Naive thymus-derived CD4-positive, alpha-beta T cell (primary cell): ENCODE data around the gene LTB4R. TPM values are rescaled to one million over a fixed set of nuclear protein-coding genes. Genes with fewer than 3 reads are reported as not detected.

Experiments
- ATAC-seq: fragments of 150-1000 bp; cut with Tn5 transposase; 2 replicates; pipeline ENCODE4 v1.10.0; 2021; ENCODE audit warnings: mild to moderate bottlenecking, moderate library complexity
- CTCF ChIA-PET: fragments of 350-600 bp; sonication (Branson Sonifier 250); formaldehyde crosslinking; loops from one replicate; lab custom pipeline; 2021; ENCODE audit warnings: antibody characterized with exemption; lab: Charles Lee
- POLR2A ChIA-PET: fragments of 350-600 bp; sonication (Branson Sonifier 250); formaldehyde crosslinking; loops from one replicate; lab custom pipeline; 2021; ENCODE audit warnings: antibody characterized with exemption, inconsistent platforms; lab: Charles Lee
- DNase-seq, 9 donors: peaks; one replicate each; pipeline versions ENCODE4 v3.0.0 to v3.0.0-alpha.2; 2020 to 2022; ENCODE audit warnings: mixed read lengths in 1 of 9
- H3K27ac ChIP-seq: one replicate; pipeline ENCODE4 v1.7.0; 2013; ENCODE audit warnings: mild to moderate bottlenecking, low read depth, low read length, moderate library complexity
- H3K27me3 ChIP-seq, 2 donors: one replicate each; pipeline ENCODE4 v1.7.0; 2013; ENCODE audit warnings: low read length in 2 of 2, mild to moderate bottlenecking in 2 of 2, moderate library complexity in 2 of 2; ENCODE audit not compliant: control insufficient read depth in 2 of 2, insufficient read depth in 2 of 2
- H3K36me3 ChIP-seq, 3 experiments: 1 replicate in 2 of 3; 2 replicates in 1 of 3; pipeline ENCODE4 v1.7.0; 2013; ENCODE audit warnings: low read length in 3 of 3, mild to moderate bottlenecking in 3 of 3, moderate library complexity in 1 of 3; ENCODE audit not compliant: insufficient read depth in 3 of 3, control insufficient read depth in 2 of 3
- H3K4me1 ChIP-seq, 2 donors: one replicate each; pipeline ENCODE4 v1.7.0; 2013; ENCODE audit warnings: low read length in 2 of 2, mild to moderate bottlenecking in 2 of 2, moderate library complexity in 1 of 2; ENCODE audit not compliant: control insufficient read depth in 2 of 2, insufficient read depth in 2 of 2
- H3K4me3 ChIP-seq: 2 replicates; pipeline ENCODE4 v1.7.0; 2013; ENCODE audit warnings: mild to moderate bottlenecking, low read length
- H3K9me3 ChIP-seq, 3 experiments: 1 replicate in 2 of 3; 2 replicates in 1 of 3; pipeline ENCODE4 v1.7.0; 2013; ENCODE audit warnings: low read length in 3 of 3; ENCODE audit not compliant: control insufficient read depth in 2 of 3
- H3K27ac Mint-ChIP-seq, 9 donors: one replicate each; pipeline ENCODE4 v1.8.0; 2020 to 2022; ENCODE audit warnings: mixed read lengths in 9 of 9, mild to moderate bottlenecking in 8 of 9, moderate library complexity in 5 of 9, inconsistent platforms in 2 of 9
- H3K27me3 Mint-ChIP-seq, 5 donors: one replicate each; pipeline ENCODE4 v1.8.0; 2021 to 2022; ENCODE audit warnings: mixed read lengths in 5 of 5, mild to moderate bottlenecking in 1 of 5
- H3K36me3 Mint-ChIP-seq, 5 donors: one replicate each; pipeline ENCODE4 v1.8.0; 2020 to 2022; ENCODE audit warnings: mixed read lengths in 5 of 5, mild to moderate bottlenecking in 3 of 5, inconsistent platforms in 1 of 5
- H3K4me1 Mint-ChIP-seq, 7 donors: one replicate each; pipeline ENCODE4 v1.8.0; 2020 to 2022; ENCODE audit warnings: mixed read lengths in 7 of 7, mild to moderate bottlenecking in 3 of 7, inconsistent platforms in 1 of 7
- H3K4me3 Mint-ChIP-seq, 10 donors: one replicate each; pipeline ENCODE4 v1.8.0; 2020 to 2022; ENCODE audit warnings: mild to moderate bottlenecking in 10 of 10, mixed read lengths in 10 of 10, moderate library complexity in 6 of 10, inconsistent platforms in 2 of 10
- H3K9me3 Mint-ChIP-seq, 11 donors: one replicate each; pipeline ENCODE4 v1.8.0; 2020 to 2022; ENCODE audit warnings: mixed read lengths in 11 of 11, mild to moderate bottlenecking in 4 of 11, inconsistent platforms in 1 of 11, moderate library complexity in 1 of 11
- intact Hi-C, 2 donors: fragments of 100-400 bp; cut with micrococcal nuclease; formaldehyde crosslinking; loops; one replicate each; pipeline ENCODE4 v1.15.1; 2023
- polyA plus RNA-seq, 2 donors: library from polyadenylated mRNA; unstranded; fragments of 300-500 nt; fragmentation: Illumina TruSeq; gene quantifications; one replicate each; pipeline ENCODE4 v1.2.3, GENCODE V29; 2021
- total RNA-seq, 6 experiments: library from RNA in 5 of 6; stranded (reverse) in 5 of 6; gene quantifications; 1 replicate in 5 of 6; 2 replicates in 1 of 6; pipeline ENCODE4 v1.2.3 and lab custom pipeline; 2021 to 2026

Gene LTB4R
- total and polyA plus RNA-seq, 7 experiments from 2014 or later: 9.1 to 28.8 (median 14.2) TPM

- H3K9me3 Mint-ChIP-seq: no peaks in the 10 kb centered on the region
- no peak for DNase-seq
- ATAC-seq: no peak
- H3K27me3 ChIP-seq: no peaks in the 10 kb centered on the region
- peaks cover 0 to 7% (median 0%) of the 10 kb centered on the region in 5 donors for H3K36me3 Mint-ChIP-seq
- H3K4me1 ChIP-seq: peaks cover 13 to 15% of the 10 kb centered on the region in 2 donors
- no peak overlapping the region for H3K27ac Mint-ChIP-seq
- intact Hi-C loops: no loop called here
- no peak overlapping the region for H3K4me3 ChIP-seq
- ChIA-PET CTCF (no interaction called here), POLR2A (interaction anchor here (16.5 kb wide), 1 partner anchor 88 kb away, joined by 293 read pairs; the partner anchor contains the start of genes CBLN3 and KHNYN)
- H3K9me3 ChIP-seq: no peaks in the 10 kb centered on the region
- no peak overlapping the region for H3K4me3 Mint-ChIP-seq
- peaks cover 0 to 8% (median 0%) of the 10 kb centered on the region in 3 experiments for H3K36me3 ChIP-seq
- no peak overlapping the region for H3K27ac ChIP-seq
- peaks cover 16 to 24% (median 19%) of the 10 kb centered on the region in 7 donors for H3K4me1 Mint-ChIP-seq
- H3K27me3 Mint-ChIP-seq: peaks cover 10 to 49% (median 11%) of the 10 kb centered on the region in 5 donors
Measured at GRCh38 chr14:24342889-24343288, 31.6 kb downstream of the LTB4R start.

DNA sequence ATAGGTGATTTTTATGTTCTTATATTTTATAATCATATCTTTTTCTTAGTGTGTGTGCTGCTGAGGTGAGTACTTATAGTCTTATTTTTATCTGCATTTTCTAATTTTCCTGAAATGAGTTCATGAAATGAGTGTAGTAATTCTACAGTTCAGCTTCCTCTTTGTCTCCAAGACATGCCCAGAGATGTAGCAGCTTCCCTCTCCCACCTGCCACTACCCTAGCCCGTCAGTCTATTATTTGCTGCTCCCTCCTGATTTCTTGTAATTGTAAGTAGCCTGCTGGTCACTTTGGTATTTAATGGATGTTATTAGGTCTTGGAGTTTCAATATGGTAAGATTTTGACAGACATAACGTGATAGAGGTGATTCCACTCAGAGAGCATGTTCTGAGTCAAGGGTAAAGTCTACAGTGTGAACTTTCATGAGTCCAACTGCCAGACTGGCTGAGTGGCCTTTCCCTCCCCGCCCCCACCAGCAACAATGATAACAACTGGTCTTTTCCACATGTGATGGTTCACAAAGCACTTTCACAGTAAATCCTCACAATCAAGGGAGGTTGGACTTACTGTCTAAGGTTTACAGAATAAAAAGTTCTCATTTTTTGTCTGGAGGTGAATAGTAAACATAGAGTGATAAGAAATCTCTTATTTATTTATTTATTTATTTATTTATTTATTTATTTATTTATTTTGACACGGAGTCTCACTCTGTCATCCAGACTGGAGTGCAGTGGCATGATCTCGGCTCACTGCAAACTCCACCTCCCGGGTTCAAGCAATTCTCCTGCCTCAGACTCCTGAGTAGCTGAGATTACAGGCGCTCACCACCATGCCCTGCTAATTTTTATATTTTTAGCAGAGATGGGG lies 32.7 kb downstream of the LTB4R start:
- Mint-ChIP-seq H3K36me3 (no peaks in the 10 kb centered on the region), H3K27me3 (peaks cover 10 to 56% (median 11%) of the 10 kb centered on the region in 5 donors), H3K27ac (no peak overlapping the region), H3K9me3 (no peaks in the 10 kb centered on the region), H3K4me1 (peaks cover 7 to 13% (median 10%) of the 10 kb centered on the region in 7 donors), H3K4me3 (no peak overlapping the region)
- intact Hi-C loops: no loop called here
- peaks cover 7 to 8% of the 10 kb centered on the region in 2 donors for H3K4me1 ChIP-seq
- no peaks in the 10 kb centered on the region for H3K36me3 ChIP-seq
- H3K27me3 ChIP-seq: no peaks in the 10 kb centered on the region
- no peak for DNase-seq
- H3K27ac ChIP-seq: no peak overlapping the region
- no peaks in the 10 kb centered on the region for H3K9me3 ChIP-seq
- CTCF ChIA-PET: no interaction called here
- ATAC-seq: no peak
- POLR2A ChIA-PET: interaction anchor here (0.7 to 1.0 kb wide), 2 partner anchors 15 to 98 kb away, joined by 3 read pairs; partner anchors contain the start of gene SDR39U1
- H3K4me3 ChIP-seq: no peak overlapping the region

GRCh38 chr14:24347134-24347533 lies 35.8 kb downstream of the LTB4R start:
- Histone ChIP-seq H3K9me3 (no peaks in the 10 kb centered on the region), H3K4me1 (no peaks in the 10 kb centered on the region), H3K4me3 (no peak overlapping the region), H3K36me3 (no peaks in the 10 kb centered on the region), H3K27ac (no peak overlapping the region), H3K27me3 (peaks cover 0 to 4% of the 10 kb centered on the region in 2 donors)
- no peak overlapping the region for H3K27ac Mint-ChIP-seq
- intact Hi-C loops: no loop called here
- POLR2A ChIA-PET: interaction anchor here (0.6 kb wide), 1 partner anchor 96 kb away, joined by 5 read pairs; the partner anchor contains the start of gene SDR39U1
- H3K27me3 Mint-ChIP-seq: peaks cover 33 to 74% (median 40%) of the 10 kb centered on the region in 5 donors
- DNase-seq (no peak), ATAC-seq (no peak)
- peaks cover 0 to 3% (median 0%) of the 10 kb centered on the region in 7 donors for H3K4me1 Mint-ChIP-seq
- no peaks in the 10 kb centered on the region for H3K36me3 Mint-ChIP-seq
- H3K9me3 Mint-ChIP-seq: no peaks in the 10 kb centered on the region
- CTCF ChIA-PET: interaction anchor here (0.8 to 1.0 kb wide), 2 partner anchors 11 to 14 kb away, joined by 3 read pairs; no protein-coding TSS in a partner anchor
- no peak overlapping the region for H3K4me3 Mint-ChIP-seq

DNA sequence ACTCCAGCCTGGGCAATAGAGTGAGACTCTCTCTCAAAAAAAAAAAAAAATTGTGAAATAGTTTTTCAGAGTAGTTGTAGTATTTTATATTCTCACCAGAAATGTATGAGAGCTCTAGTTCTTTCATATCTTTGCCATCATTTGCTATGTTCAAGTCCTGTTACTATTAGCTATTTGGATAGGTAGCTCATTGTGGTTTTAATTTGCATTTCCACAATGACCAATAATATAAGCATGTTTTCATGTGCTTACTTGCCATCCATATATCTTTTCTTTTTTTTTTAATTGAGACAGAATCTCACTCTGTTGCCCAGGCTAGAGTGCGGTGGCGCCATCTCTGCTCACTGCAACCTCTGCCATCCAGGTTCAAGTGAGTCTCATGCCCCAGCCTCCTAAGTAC lies 36.9 kb downstream of the LTB4R start:
- H3K4me3 ChIP-seq: no peak overlapping the region
- H3K9me3 ChIP-seq: no peaks in the 10 kb centered on the region
- Mint-ChIP-seq H3K4me3 (no peak overlapping the region), H3K9me3 (no peaks in the 10 kb centered on the region), H3K36me3 (no peaks in the 10 kb centered on the region), H3K27ac (no peak overlapping the region), H3K4me1 (peaks cover 0 to 3% (median 0%) of the 10 kb centered on the region in 7 donors), H3K27me3 (peaks cover 35 to 73% (median 50%) of the 10 kb centered on the region in 5 donors)
- ATAC-seq: no peak
- H3K27ac ChIP-seq: no peak overlapping the region
- ChIA-PET CTCF (interaction anchor here (0.6 to 0.7 kb wide), 4 partner anchors 10 to 83 kb away, joined by 3 to 6 read pairs (median 4); no protein-coding TSS in a partner anchor), POLR2A (interaction anchor here (0.6 to 1.2 kb wide), 2 partner anchors 9 to 49 kb away, joined by 3 to 10 read pairs; partner anchors contain the start of genes DHRS1 and NOP9)
- DNase-seq: no peak
- H3K36me3 ChIP-seq: no peaks in the 10 kb centered on the region
- peaks cover 0 to 7% of the 10 kb centered on the region in 2 donors for H3K27me3 ChIP-seq
- no peaks in the 10 kb centered on the region for H3K4me1 ChIP-seq
- intact Hi-C loops: no loop called here

GRCh38 chr14:24349742-24350141 lies 38.4 kb downstream of the LTB4R start:
- Mint-ChIP-seq H3K36me3 (no peaks in the 10 kb centered on the region), H3K9me3 (no peaks in the 10 kb centered on the region), H3K27me3 (peaks cover 43 to 73% (median 50%) of the 10 kb centered on the region in 5 donors), H3K4me3 (no peak overlapping the region), H3K27ac (no peak overlapping the region), H3K4me1 (peaks cover 0 to 2% (median 0%) of the 10 kb centered on the region in 7 donors)
- Histone ChIP-seq H3K27me3 (peaks cover 0 to 7% of the 10 kb centered on the region in 2 donors), H3K27ac (no peak overlapping the region), H3K36me3 (no peaks in the 10 kb centered on the region), H3K9me3 (no peaks in the 10 kb centered on the region), H3K4me1 (no peaks in the 10 kb centered on the region), H3K4me3 (no peak overlapping the region)
- intact Hi-C loops: no loop called here
- ATAC-seq (no peak), DNase-seq (no peak)
- ChIA-PET POLR2A (interaction anchor here (1.0 kb wide), 1 partner anchor 18 kb away, joined by 3 read pairs; no protein-coding TSS in a partner anchor), CTCF (no interaction called here)

DNA sequence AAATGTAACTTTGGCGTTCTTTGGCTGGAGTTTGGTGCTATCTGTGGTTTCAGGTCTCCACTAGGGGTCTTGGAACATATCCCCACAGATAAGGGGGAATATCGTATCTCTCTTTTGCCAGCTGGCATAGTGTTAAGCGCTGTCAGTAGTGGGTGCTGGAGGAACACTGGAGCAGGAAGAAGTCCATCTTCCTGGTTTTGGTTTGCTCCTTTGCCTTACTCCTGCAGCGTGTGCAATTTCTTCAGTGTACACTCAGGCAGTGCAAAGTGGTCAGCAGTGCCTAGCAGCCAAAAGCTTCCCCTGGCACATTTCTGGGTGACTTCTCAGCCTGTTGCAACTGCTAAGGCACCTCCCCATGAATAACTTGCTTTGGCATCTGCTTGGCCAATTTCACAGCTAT lies 40.2 kb downstream of the LTB4R start:
- CTCF ChIA-PET: interaction anchor here (0.5 kb wide), 1 partner anchor 89 kb away, joined by 3 read pairs; no protein-coding TSS in a partner anchor
- Mint-ChIP-seq H3K27ac (no peak overlapping the region), H3K36me3 (no peaks in the 10 kb centered on the region), H3K4me3 (no peak overlapping the region), H3K4me1 (peaks cover 0 to 2% (median 0%) of the 10 kb centered on the region in 7 donors), H3K27me3 (peaks cover 34 to 60% (median 45%) of the 10 kb centered on the region in 5 donors), H3K9me3 (no peaks in the 10 kb centered on the region)
- no peak for ATAC-seq
- Histone ChIP-seq H3K27ac (no peak overlapping the region), H3K4me3 (no peak overlapping the region), H3K36me3 (no peaks in the 10 kb centered on the region), H3K4me1 (no peaks in the 10 kb centered on the region), H3K27me3 (peaks cover 0 to 7% of the 10 kb centered on the region in 2 donors), H3K9me3 (no peaks in the 10 kb centered on the region)
- intact Hi-C loops: no loop called here
- no peak for DNase-seq
- POLR2A ChIA-PET: interaction anchor here (1.4 kb wide), 1 partner anchor 75 kb away, joined by 3 read pairs; no protein-coding TSS in a partner anchor
